Activated T-cell treated with anti-CD3 and anti-CD28 coated beads, Interleukin-2, amount 50 U/mL, for 48 hours (primary cell): ENCODE results near the gene S100A11.
A peak's percentile ranks its signal among the peaks of the same experiment; 100 is the strongest.

Source experiments
- DNase-seq, 2 experiments: peaks; one replicate each; pipeline ENCODE4 v3.0.0-alpha.2; 2020

S100A11 gene

GRCh38 chr1:152038871-152039270, 2.1 kb upstream of the S100A11 start:
- DNase-seq, result no peak

DNA sequence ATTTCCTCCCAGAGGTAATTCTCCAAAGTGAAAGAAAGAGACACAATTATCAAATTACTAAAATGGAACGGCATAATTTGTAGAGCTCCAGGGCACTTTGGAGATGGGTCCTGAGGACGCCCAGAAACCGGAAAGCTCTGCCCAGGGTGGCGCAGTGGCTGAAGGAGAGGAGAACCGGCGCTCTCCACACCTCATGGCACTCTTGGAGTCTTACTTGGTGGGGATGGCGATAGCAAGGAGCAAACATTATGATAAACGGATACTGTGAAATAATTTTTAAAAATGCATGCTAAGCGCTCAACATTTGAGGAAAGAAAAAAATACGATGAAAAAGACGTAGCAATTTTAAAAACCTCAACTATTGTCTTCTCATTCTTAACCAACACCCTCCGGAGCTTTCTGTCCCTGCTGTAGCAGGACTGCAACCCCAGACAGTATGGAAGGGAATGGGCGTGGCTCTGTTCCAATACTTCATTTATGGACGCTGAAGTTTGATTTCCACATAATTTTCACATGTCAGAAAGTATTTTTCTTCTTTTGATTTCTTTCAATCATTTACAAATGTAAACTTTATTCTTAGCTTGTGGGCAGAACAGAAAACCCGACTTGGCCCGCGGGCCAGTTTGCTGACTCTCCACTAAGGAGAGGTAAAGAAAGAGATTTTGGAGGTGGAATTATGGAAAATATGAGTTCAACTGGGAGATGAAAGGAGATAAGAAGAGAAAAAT, 1.1 kb downstream of the S100A11 start:
- no peak for DNase-seq

DNA sequence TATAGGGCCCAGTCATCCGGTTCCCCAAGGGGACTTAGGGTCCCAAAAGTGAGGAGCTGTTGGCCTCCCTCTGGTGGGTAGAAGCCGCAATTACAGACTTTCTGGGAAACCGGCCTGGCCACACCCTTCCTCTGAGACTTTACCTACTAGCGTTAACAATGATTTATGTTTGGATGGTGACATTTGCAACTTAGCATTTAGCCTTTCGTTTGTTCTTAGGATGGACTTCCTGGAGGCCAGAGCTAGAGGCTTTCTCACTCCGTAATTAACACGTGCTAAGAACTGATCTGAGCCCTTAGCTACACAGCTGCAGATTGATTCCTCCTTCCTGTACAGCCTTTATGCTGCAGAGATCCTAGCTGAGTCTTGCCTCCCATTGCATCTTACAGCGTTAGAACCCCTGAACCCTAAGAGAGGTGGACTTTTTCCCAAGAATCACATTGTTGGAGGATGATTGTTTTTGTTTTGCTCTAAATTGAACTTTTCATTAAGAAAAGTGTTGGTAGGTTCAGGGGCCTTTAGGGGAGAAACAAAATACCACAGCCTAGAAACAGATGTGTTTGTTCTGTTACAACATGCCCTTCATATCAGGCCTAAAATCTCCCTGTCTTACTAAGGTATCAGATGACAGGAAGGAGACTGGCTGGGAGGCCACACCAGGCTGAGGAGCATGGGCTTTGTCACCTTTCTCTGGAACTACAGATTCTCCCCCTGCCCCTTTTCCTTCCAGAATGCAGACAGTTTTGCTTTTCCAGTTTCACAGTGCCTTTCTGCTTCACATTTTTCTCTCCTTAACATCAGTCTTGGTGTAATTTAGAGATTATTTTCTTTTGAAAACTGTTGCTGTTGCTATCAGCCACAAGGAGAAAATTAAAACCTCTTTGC, 1.9 kb downstream of the S100A11 start:
- DNase-seq, result peak; percentile 81 to 82

GRCh38 chr1:152034324-152034653, 2.5 kb downstream of the S100A11 start:
- DNase-seq, result no peak

DNA sequence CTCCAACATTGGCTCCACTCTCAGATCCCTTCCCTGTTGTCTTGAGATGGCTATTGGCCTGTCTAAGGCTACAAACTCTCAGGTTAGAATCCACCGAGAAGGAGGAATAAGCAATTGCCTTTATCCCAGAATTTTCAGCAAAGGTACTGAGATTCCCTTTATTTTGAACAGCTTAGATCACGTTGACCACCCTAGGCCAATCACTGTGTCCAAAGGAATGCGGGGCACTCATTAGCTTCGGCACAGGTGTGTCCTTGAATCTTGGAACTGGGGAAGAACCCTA, 6.9 kb downstream of the S100A11 start:
- DNase-seq, result no peak

DNA sequence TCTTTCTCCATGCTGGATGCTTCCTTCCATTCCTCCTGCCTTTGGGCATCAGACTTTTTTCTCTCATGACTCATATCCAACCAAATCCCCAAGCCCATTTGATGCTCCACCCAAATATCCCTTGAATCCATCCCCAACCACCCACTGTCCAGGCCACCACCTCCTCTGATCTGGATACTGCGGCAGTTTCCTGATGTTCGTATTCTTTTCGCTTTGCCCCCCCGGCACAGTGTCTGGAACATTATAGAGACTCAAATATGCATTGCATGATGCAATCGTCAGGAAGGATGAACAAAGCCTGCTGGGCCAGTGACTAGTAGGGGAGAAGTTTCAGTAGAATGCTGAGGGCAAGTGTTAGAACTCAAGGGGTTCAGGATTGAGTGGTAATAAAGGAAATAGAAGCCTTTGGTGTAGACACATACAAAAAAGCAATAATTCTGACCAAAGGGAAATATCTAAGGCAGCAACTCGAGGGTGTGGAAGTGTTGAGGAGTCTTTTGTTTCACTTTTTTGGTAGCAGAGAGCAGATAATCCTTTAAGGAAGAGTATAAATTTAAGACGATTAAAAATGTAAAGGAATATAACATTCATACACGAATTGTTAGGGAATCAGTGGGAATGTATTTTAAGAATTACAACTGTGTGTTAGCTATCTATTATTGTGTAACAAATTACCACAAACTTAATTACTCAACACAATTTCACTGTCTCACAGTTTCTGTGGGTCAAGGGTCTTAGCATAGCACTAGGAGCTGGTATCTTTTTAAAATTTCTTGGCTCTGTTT, 7.5 kb downstream of the S100A11 start:
- DNase-seq, result peak; percentile 48 to 52

GRCh38 chr1:152026895-152027294, 9.9 kb downstream of the S100A11 start:
- DNase-seq, result no peak

GRCh38 chr1:152024223-152024622, 12.6 kb downstream of the S100A11 start:
- DNase-seq, result no peak

DNA sequence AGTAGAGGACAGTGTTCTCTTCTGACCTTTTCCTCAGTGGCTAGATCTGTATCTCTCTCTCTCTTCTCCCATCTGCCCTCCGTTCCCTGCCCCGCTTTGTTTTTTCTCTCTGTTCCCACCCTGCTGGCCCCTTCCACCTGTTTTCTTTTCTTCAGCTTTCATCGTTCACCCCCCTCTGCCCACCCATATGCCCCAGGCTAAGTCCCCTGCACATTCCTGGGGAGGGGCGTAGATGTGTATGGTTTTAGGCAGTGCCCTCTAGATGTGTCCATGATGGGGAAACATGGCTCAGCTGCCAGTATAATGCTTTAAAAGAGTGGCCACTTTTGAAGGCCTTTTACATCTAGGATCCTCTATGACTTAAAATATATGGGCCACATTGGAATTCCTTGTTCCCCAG, 13.6 kb downstream of the S100A11 start:
- DNase-seq, result no peak

DNA sequence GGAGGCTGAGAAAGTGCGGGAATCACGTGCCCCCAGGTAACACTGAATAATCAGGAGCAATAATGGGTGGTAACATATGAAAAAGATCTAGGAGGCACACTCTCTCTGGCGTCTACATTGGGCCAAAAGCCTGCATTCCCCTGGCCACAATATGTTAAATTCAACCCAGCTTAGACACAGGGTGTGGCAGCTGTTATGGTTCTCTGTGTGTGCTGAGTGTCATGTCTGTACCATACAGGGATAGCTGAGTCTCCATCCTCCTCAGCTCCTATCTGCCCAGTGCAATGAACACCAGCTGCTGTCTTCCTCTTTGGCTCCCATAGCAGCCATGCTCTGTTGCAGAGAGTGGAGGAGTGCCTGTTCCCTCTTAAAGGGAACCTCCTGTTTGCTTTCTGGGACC, 14.3 kb downstream of the S100A11 start:
- DNase-seq, result no peak

- DNase-seq, result no peak
Observed at GRCh38 chr1:152021569-152021968, 15.2 kb downstream of the S100A11 start.

DNA sequence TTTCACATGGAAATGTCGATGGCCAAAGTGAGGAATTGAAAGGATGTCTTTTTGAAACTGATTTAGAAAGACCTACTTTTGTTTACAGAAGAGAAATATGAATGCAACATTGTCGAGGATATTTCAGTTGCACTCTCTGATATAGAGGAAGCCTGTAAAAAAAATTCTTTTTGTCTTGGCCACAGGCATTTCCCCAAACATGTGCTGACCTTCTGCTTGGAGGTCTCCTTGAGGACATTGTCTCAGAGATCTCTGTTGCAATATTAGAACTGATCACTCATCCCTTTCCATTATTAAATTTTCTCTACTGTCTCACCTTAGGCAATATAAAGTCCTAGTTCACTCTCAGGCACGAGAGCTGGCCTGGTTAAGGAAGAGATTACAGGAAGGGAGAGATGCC, 16.0 kb downstream of the S100A11 start:
- no peak for DNase-seq

DNA sequence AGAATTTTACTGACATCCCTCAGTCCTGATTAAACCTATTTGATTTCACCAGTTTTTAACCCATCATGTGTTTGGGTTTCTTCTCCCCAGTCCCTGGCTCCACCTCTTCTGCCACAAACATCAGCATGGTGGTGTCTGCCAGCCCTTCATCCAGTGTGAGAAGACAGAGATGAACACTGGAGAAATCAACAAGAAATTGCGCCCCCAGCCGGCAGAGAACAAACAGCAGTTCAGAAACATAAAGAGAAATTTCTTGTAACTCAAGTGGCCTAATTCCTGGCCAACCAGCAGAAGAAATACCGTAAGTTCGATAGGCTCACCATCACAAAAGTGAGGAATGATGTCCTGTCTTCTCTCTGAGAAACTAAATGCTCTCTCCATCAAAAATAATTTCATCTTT, 18.3 kb downstream of the S100A11 start:
- peak; percentile 52 to 57 for DNase-seq

GRCh38 chr1:152015766-152016165, 21.0 kb downstream of the S100A11 start:
- DNase-seq, result no peak

DNA sequence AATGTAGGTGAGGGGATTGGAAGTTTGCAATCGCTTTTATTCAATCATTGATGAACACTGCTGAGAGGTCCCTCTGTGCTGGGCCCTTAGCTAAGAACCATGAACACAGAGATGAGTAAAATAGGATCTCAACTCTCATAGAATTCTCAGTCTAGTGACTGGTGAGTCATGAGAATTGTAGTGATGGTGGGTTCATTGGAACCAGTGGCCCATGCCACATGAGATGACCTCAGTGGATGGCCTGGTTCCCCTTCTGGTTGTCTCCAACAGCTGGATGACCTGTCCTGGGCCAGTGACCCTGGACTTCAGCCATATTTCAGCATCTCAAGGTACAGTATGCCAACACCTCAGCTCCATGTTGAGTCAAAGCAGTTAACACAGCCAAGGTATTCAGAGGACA, 21.9 kb downstream of the S100A11 start:
- no peak for DNase-seq

DNA sequence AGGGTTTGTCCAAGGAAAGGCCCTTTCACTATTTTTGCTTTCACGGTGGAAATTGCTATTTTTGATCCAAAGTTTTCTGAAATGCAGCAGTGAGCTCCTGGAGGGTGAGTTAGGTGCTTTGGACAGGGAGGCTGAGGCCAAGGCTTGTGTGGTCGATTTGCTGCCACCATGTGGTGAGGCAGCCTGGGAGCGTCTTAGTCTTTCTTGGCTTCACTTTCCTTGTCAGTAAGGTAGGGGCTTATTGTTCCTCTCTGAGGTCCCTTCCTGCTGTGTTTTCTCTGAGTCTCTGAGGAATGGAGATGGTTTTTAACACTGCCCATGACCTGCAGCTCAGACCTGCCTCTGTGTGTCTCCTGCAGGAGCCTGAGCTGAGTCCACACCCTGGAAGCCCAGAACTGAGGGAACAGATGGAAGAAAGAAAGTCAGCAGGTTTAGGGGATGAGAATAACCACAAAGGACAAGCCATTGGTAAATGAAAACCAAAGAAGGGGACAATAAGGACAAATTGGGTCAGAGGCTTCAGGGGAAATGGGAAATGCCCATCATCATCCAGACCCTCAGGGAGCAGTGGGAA, 23.1 kb downstream of the S100A11 start:
- DNase-seq, result peak; percentile 60 to 64

DNA sequence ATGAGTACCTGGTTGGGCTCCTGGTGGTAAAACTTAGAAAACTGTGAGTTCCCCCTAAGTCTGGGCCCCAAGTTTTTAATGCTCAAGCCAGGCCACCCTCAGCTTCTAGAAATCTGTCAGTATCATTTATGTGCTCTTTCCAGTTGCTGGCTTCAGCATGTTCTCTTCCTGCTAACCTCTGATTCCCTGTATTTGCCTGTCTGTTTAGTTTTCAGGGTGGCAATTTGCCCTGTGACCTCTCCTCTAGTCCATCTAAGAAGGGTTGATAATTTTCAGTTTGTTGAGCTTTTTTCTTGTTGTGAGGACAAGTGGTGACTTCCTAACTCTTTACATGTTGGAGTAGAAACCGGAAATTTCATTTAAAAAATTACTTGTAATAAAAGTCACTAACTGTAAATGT, 27.1 kb downstream of the S100A11 start:
- DNase-seq, result no peak

DNA sequence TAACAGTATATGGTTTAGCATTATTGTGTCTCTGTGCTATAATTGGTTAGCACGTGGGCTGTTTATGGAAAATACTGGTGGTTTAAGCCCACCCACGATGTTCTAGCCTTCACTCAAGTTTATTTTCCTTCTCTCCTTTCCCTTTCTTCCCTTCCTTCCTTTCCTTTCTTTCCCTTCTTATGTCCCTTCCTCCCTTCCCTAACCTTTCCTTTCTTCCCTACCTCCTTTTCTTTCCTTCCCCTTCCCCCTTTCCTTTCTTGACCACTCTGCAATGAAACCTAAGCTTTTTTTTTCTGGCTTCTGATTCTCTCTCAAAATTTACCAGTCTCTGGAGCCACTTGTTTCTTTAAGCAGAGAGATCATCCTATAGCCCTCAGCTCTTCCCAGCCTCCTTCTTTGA, 29.8 kb downstream of the S100A11 start:
- no peak for DNase-seq

- no peak for DNase-seq
Observed at GRCh38 chr1:152005360-152005912, 31.4 kb downstream of the S100A11 start.

DNA sequence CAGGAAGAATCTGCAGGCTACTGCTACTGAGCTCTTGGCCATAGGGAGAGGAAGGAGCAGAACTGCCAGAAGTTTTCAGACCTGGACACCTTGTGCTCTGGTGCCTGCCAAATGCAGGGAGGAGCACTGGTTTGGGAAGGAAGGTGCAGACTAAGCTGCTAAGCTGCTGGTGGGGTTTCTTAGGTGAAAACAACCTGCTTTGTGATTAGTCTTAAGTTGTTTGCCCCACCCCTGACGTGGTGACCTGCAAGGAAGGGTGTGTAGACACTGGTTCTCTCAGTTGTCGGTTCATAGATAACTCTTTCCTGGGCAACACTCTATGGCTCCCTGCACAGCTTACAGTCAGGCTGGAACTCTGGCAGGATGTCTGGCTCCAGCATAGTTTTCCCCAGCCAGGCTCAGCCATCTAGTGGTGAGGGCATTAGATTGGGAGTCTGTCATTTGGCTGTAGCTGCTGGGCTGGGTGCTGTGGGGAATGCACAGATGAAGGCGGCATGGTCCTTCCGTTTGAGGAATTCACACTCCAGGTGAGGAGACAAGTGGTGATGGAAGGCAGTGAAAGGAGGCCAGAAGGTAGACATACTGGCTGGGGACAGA, 32.9 kb downstream of the S100A11 start:
- no peak for DNase-seq

GRCh38 chr1:152002960-152003359, 33.8 kb downstream of the S100A11 start:
- DNase-seq, result no peak
